Pancreas (tissue), 10 donors: ENCODE results near the gene CREB3L4. TPM values are rescaled to one million over a fixed set of nuclear protein-coding genes. Genes with fewer than 3 reads are reported as not detected.
A peak's percentile ranks its signal among the peaks of the same experiment; 100 is the strongest.

ENCODE experiments used
- ATAC-seq, 4 donors: fragments of 200-7000 bp; cut with Tn5 transposase; one replicate each; pipeline versions ENCODE4 v1.8.0 to v1.9.1; 2020; ENCODE audit warnings: mild to moderate bottlenecking in 4 of 4, moderate library complexity in 4 of 4
- DNase-seq, 6 donors: peaks; one replicate each; pipeline ENCODE4 v3.0.0-alpha.2; 2020
- FAIRE-seq: peaks from 2 replicates; lab custom pipeline; 2012; peaks lifted over from hg19 to GRCh38; lab: Jason Lieb, UNC
- H3K27ac ChIP-seq, 4 donors: fragments of 200-600 bp; sonication (generic); 1 replicate in 3 of 4; 2 replicates in 1 of 4; pipeline versions ENCODE4 v1.5.0 to v1.8.0; 2020
- H3K27me3 ChIP-seq, 4 donors: fragments of 200-600 bp; one replicate each; pipeline ENCODE4 v1.8.0; 2021
- H3K36me3 ChIP-seq, 3 donors: fragments of 200-600 bp; sonication (generic) in 1 of 3; one replicate each; pipeline versions ENCODE4 v1.5.0 to v1.8.0; 2020 to 2021
- H3K4me1 ChIP-seq, 3 donors: fragments of 200-600 bp; one replicate each; pipeline ENCODE4 v1.8.0; 2021
- H3K4me3 ChIP-seq, 4 donors: fragments of 200-600 bp; sonication (generic) in 2 of 4; one replicate each; pipeline versions ENCODE4 v1.5.0 to v1.8.0; 2020 to 2021
- H3K9me3 ChIP-seq, 4 donors: fragments of 200-600 bp; one replicate each; pipeline ENCODE4 v1.8.0; 2021
- CTCF ChIP-seq, 4 donors: fragments of 200-600 bp; sonication (generic) in 3 of 4; IDR thresholded peaks; one replicate each; pipeline versions ENCODE4 v1.5.0 to v1.8.0; 2021; ENCODE audit warnings: antibody characterized with exemption in 4 of 4
- WGBS, 2 donors: extraction: QIAGEN DNeasy Blood & Tissue Kit; methylation state at CpG; one replicate each; pipeline ENCODE4 v1.1.7; 2013; 5-methylcytosine and 5-hydroxymethylcytosine counted together
- intact Hi-C, 3 donors: fragments of 100-400 bp; cut with DNase I; formaldehyde crosslinking; loops; one replicate each; pipeline versions ENCODE4 v1.11.1 to v1.14.2; 2022
- polyA plus RNA-seq, 2 donors: library from polyadenylated mRNA; stranded (reverse); fragments of 200-250 nt; gene quantifications; one replicate each; pipeline ENCODE4 v1.2.3, GENCODE V29; 2013
- total RNA-seq, 6 donors: library from RNA; stranded (reverse); fragmentation: NEBNext Ultra II Directional in 4 of 6; extraction: Animal tissue kit (Norgen Biotek cat#: 25700) in 4 of 6; gene quantifications; one replicate each; pipeline versions ENCODE4 v1.2.1 to v1.2.4, GENCODE V29; 2021 to 2023
- donor health status: healthy with polysubstance abuse.
- donor health status: DM: no; HTN: no; CAD: no; lungs with moderate emphysema.
- donor health status: DM: no; HTN: no; CAD: no.
- donor health status: control.
- donor health status: control.
- donor health status: Bipolar disorder and iron deficiency.
- donor health status: DM: yes; HTN: yes; CAD: no.
- donor health status: DM: no; HTN: no; CAD: no.
- donor health status: DM: no; HTN: no; CAD: no.
- donor health status: DM: yes; HTN: yes; CAD: no.

Gene CREB3L4
- total and polyA plus RNA-seq, 8 donors: 6.5 to 19.6 (median 9.6) TPM

- Histone ChIP-seq H3K4me1 (peaks cover 7 to 27% (median 10%) of the 10 kb centered on the region in 3 donors), H3K36me3 (peaks cover 0 to 7% (median 0%) of the 10 kb centered on the region in 3 donors), H3K9me3 (no peaks in the 10 kb centered on the region), H3K27me3 (no peaks in the 10 kb centered on the region), H3K4me3 (peak within 1 kb of the TSS; percentile 67 to 91 (median 78)), H3K27ac (peak within 1 kb of the TSS; percentile 63 to 91 (median 73))
- ATAC-seq (peak; percentile 85 to 90 (median 88)), FAIRE-seq (peak; percentile 47), DNase-seq (peak; percentile 95 to 99 (median 98))
- no peak for TF ChIP-seq CTCF (IDR thresholded peaks at IDR 0.05)
- WGBS, 2 donors: 1% methylated on average over 74 of the region's 75 CpGs
- intact Hi-C loops: no loop called here
Observed at GRCh38 chr1:153958111-153958960, 9.4 kb upstream of the CREB3L4 start, which contains the start of gene CRTC2. Gene CRTC2 (minus strand): TSS chr1:153958612. CDS start chr1:153958497, 115 bp downstream.

- 13 to 14% methylated on average over 4 of the region's 4 CpGs for WGBS, 2 donors
- TF ChIP-seq CTCF (IDR thresholded peaks at IDR 0.05): no peak
- intact Hi-C loops: no loop called here
- Histone ChIP-seq H3K36me3 (peaks cover 0 to 7% (median 0%) of the 10 kb centered on the region in 3 donors), H3K4me1 (peaks cover 7 to 27% (median 10%) of the 10 kb centered on the region in 3 donors), H3K9me3 (no peaks in the 10 kb centered on the region), H3K27me3 (no peaks in the 10 kb centered on the region), H3K27ac (peak overlapping the region in 1 of 4 donors; percentile 50), H3K4me3 (peak overlapping the region in 2 of 4 donors; percentile 71 to 91)
- peak in 1 of 6 donors; percentile 14 for DNase-seq
- no peak for ATAC-seq
- no peak for FAIRE-seq
Observed at GRCh38 chr1:153958961-153959260, 8.8 kb upstream of the CREB3L4 start.

DNA sequence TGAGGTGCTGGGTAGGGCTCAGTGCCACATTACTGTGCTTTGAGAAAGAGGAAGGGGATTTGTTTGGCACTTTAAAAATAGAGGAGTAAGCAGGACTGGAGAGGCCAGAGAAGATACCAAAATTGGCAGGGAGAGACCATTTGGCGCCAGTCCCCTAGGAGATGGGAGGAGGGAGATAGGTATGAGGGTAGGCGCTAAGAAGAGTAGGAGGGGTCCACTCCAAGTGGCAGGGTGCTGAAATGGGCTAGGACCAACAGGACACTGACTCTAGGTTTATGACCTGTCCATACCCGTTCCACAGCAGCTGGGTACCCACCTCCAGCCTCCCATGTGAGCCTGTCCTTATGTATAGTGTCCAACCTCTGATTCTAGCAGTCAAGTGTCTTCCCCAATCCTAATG is 8.2 kb upstream of the CREB3L4 start:
- H3K4me1 ChIP-seq: peaks cover 8 to 30% (median 10%) of the 10 kb centered on the region in 3 donors
- peak overlapping the region in 1 of 4 donors; percentile 50 for H3K27ac ChIP-seq
- intact Hi-C loops: no loop called here

GRCh38 chr1:153960206-153960605 is 7.5 kb upstream of the CREB3L4 start:
- FAIRE-seq (no peak), DNase-seq (peak in 1 of 6 donors; percentile 81), ATAC-seq (no peak)
- peaks cover 0 to 7% (median 0%) of the 10 kb centered on the region in 3 donors for H3K36me3 ChIP-seq
- WGBS, 2 donors: 80 to 82% methylated on average over 11 of the region's 11 CpGs
- H3K27ac ChIP-seq: no peak overlapping the region
- H3K27me3 ChIP-seq: no peaks in the 10 kb centered on the region
- H3K9me3 ChIP-seq: no peaks in the 10 kb centered on the region
- H3K4me1 ChIP-seq: peaks cover 10 to 35% (median 11%) of the 10 kb centered on the region in 3 donors
- intact Hi-C loops: no loop called here
- no peak overlapping the region for H3K4me3 ChIP-seq
- no peak for TF ChIP-seq CTCF (IDR thresholded peaks at IDR 0.05)

More for the DNA sequence above, 8.2 kb upstream of the CREB3L4 start:
- Histone ChIP-seq H3K9me3 (no peaks in the 10 kb centered on the region), H3K36me3 (peaks cover 0 to 7% (median 0%) of the 10 kb centered on the region in 3 donors), H3K4me3 (no peak overlapping the region), H3K27me3 (no peaks in the 10 kb centered on the region)
- 44 to 73% methylated on average over 3 of the region's 3 CpGs for WGBS, 2 donors
- TF ChIP-seq CTCF (IDR thresholded peaks at IDR 0.05): no peak
- FAIRE-seq (no peak), DNase-seq (peak in 1 of 6 donors; percentile 19), ATAC-seq (no peak)
